Effector memory CD4-positive, alpha-beta T cell (primary cell): ENCODE measurements around the gene TDRD3.

Experiments
- DNase-seq, 3 donors: peaks; one replicate each; pipeline ENCODE4 v3.0.0-alpha.2; 2020
- H3K27ac ChIP-seq: 2 replicates; pipeline ENCODE4 v1.7.0; 2013; ENCODE audit warnings: mild to moderate bottlenecking, low read length, moderate library complexity; ENCODE audit not compliant: insufficient read depth, poor library complexity, severe bottlenecking
- H3K27me3 ChIP-seq: replicated peaks from 2 replicates; pipeline ENCODE4 v1.7.0; 2013; ENCODE audit warnings: mild to moderate bottlenecking, low read length; ENCODE audit not compliant: insufficient read depth, control insufficient read depth, poor library complexity, severe bottlenecking
- H3K36me3 ChIP-seq: 2 replicates; pipeline ENCODE4 v1.7.0; 2013; ENCODE audit warnings: mild to moderate bottlenecking, low read length, moderate library complexity; ENCODE audit not compliant: control insufficient read depth, insufficient read depth
- H3K4me1 ChIP-seq: 2 replicates; pipeline ENCODE4 v1.7.0; 2013; ENCODE audit warnings: low read length, mild to moderate bottlenecking; ENCODE audit not compliant: control insufficient read depth, insufficient read depth, poor library complexity, severe bottlenecking
- H3K4me3 ChIP-seq: 2 replicates; pipeline ENCODE4 v1.7.0; 2013; ENCODE audit warnings: low read length, low read depth, mild to moderate bottlenecking; ENCODE audit not compliant: insufficient read depth, poor library complexity, severe bottlenecking
- H3K9me3 ChIP-seq: 2 replicates; pipeline ENCODE4 v1.7.0; 2013; ENCODE audit warnings: mild to moderate bottlenecking, low read length, moderate library complexity; ENCODE audit not compliant: control insufficient read depth

TDRD3 gene

GRCh38 chr13:60584976-60585375, 188.0 kb downstream of the TDRD3 start:
- no peaks in the 10 kb centered on the region for H3K27me3 ChIP-seq
- no peaks in the 10 kb centered on the region for H3K4me1 ChIP-seq
- no peaks in the 10 kb centered on the region for H3K36me3 ChIP-seq
- H3K9me3 ChIP-seq, result no peaks in the 10 kb centered on the region
- H3K27ac ChIP-seq, result no peak overlapping the region
- H3K4me3 ChIP-seq, result no peak overlapping the region
- no peak for DNase-seq

GRCh38 chr13:60590800-60591747, 194.1 kb downstream of the TDRD3 start:
- Histone ChIP-seq H3K4me3 (no peak overlapping the region), H3K9me3 (no peaks in the 10 kb centered on the region), H3K4me1 (no peaks in the 10 kb centered on the region), H3K36me3 (no peaks in the 10 kb centered on the region), H3K27ac (no peak overlapping the region), H3K27me3 (no peaks in the 10 kb centered on the region)
- DNase-seq, result no peak

- Histone ChIP-seq H3K27me3 (no peaks in the 10 kb centered on the region), H3K36me3 (no peaks in the 10 kb centered on the region), H3K27ac (no peak overlapping the region), H3K4me1 (no peaks in the 10 kb centered on the region), H3K4me3 (no peak overlapping the region), H3K9me3 (no peaks in the 10 kb centered on the region)
- no peak for DNase-seq
Measured at GRCh38 chr13:60603049-60603448, 206.0 kb downstream of the TDRD3 start.

GRCh38 chr13:60604058-60604457, 207.0 kb downstream of the TDRD3 start:
- no peak overlapping the region for H3K4me3 ChIP-seq
- no peaks in the 10 kb centered on the region for H3K4me1 ChIP-seq
- DNase-seq, result no peak
- no peaks in the 10 kb centered on the region for H3K36me3 ChIP-seq
- no peaks in the 10 kb centered on the region for H3K27me3 ChIP-seq
- no peaks in the 10 kb centered on the region for H3K9me3 ChIP-seq
- H3K27ac ChIP-seq, result no peak overlapping the region

- Histone ChIP-seq H3K27ac (no peak overlapping the region), H3K36me3 (no peaks in the 10 kb centered on the region), H3K9me3 (no peaks in the 10 kb centered on the region), H3K27me3 (no peaks in the 10 kb centered on the region), H3K4me3 (no peak overlapping the region), H3K4me1 (no peaks in the 10 kb centered on the region)
- no peak for DNase-seq
Measured at GRCh38 chr13:60608954-60609353, 211.9 kb downstream of the TDRD3 start.

- Histone ChIP-seq H3K9me3 (no peaks in the 10 kb centered on the region), H3K4me1 (no peaks in the 10 kb centered on the region), H3K27ac (no peak overlapping the region), H3K27me3 (no peaks in the 10 kb centered on the region), H3K4me3 (no peak overlapping the region), H3K36me3 (no peaks in the 10 kb centered on the region)
- no peak for DNase-seq
Measured at GRCh38 chr13:60611523-60611922, 214.5 kb downstream of the TDRD3 start.

GRCh38 chr13:60612593-60612992, 215.6 kb downstream of the TDRD3 start:
- H3K4me3 ChIP-seq, result no peak overlapping the region
- H3K36me3 ChIP-seq, result no peaks in the 10 kb centered on the region
- no peak overlapping the region for H3K27ac ChIP-seq
- H3K27me3 ChIP-seq, result no peaks in the 10 kb centered on the region
- no peaks in the 10 kb centered on the region for H3K4me1 ChIP-seq
- H3K9me3 ChIP-seq, result no peaks in the 10 kb centered on the region
- no peak for DNase-seq

- Histone ChIP-seq H3K27ac (no peak overlapping the region), H3K27me3 (no peaks in the 10 kb centered on the region), H3K9me3 (no peaks in the 10 kb centered on the region), H3K4me1 (no peaks in the 10 kb centered on the region), H3K36me3 (no peaks in the 10 kb centered on the region), H3K4me3 (no peak overlapping the region)
- DNase-seq, result no peak
Measured at GRCh38 chr13:60613080-60613479, 216.1 kb downstream of the TDRD3 start.

GRCh38 chr13:60617991-60618733, 221.1 kb downstream of the TDRD3 start:
- H3K9me3 ChIP-seq, result no peaks in the 10 kb centered on the region
- no peak overlapping the region for H3K27ac ChIP-seq
- no peaks in the 10 kb centered on the region for H3K27me3 ChIP-seq
- no peak for DNase-seq
- no peaks in the 10 kb centered on the region for H3K36me3 ChIP-seq
- no peaks in the 10 kb centered on the region for H3K4me1 ChIP-seq
- H3K4me3 ChIP-seq, result no peak overlapping the region

GRCh38 chr13:60619461-60619860, 222.4 kb downstream of the TDRD3 start:
- H3K36me3 ChIP-seq, result no peaks in the 10 kb centered on the region
- H3K4me1 ChIP-seq, result no peaks in the 10 kb centered on the region
- H3K27me3 ChIP-seq, result no peaks in the 10 kb centered on the region
- no peak for DNase-seq
- H3K9me3 ChIP-seq, result no peaks in the 10 kb centered on the region
- no peak overlapping the region for H3K4me3 ChIP-seq
- H3K27ac ChIP-seq, result no peak overlapping the region
